H9 (cell line): Measurements from ENCODE around the gene TRAPPC14. TPM values are rescaled to one million over a fixed set of nuclear protein-coding genes. Genes with fewer than 3 reads are reported as not detected.
A peak's percentile ranks its signal among the peaks of the same experiment; 100 is the strongest.

Source experiments
- DNase-seq: peaks from one replicate; pipeline ENCODE4 v3.0.0-alpha.2; 2017
- H2AFZ ChIP-seq: one replicate; pipeline ENCODE4 v1.6.1; 2013; ENCODE audit warnings: mild to moderate bottlenecking, low read length, control low read depth, moderate library complexity
- H2AK5ac ChIP-seq: 2 replicates; pipeline ENCODE4 v1.6.1; 2013; ENCODE audit warnings: low read length, control low read depth, mixed read lengths; ENCODE audit not compliant: insufficient read length
- H2BK120ac ChIP-seq: one replicate; pipeline ENCODE4 v1.6.1; 2013; ENCODE audit warnings: low read depth, mild to moderate bottlenecking, low read length, control low read depth, inconsistent platforms; ENCODE audit not compliant: poor library complexity, severe bottlenecking
- H2BK12ac ChIP-seq: 2 replicates; pipeline ENCODE4 v1.6.1; 2013; ENCODE audit warnings: low read length, control low read depth, mixed read lengths, low read depth; ENCODE audit not compliant: insufficient read length
- H2BK15ac ChIP-seq: 2 replicates; pipeline ENCODE4 v1.6.1; 2013; ENCODE audit warnings: low read depth, low read length, control low read depth
- H2BK20ac ChIP-seq: one replicate; pipeline ENCODE4 v1.6.1; 2013; ENCODE audit warnings: low read depth, mild to moderate bottlenecking, low read length, control low read depth, inconsistent platforms; ENCODE audit not compliant: poor library complexity, severe bottlenecking
- H2BK5ac ChIP-seq: 2 replicates; pipeline ENCODE4 v1.6.1; 2013; ENCODE audit warnings: low read length, control low read depth, mixed read lengths; ENCODE audit not compliant: insufficient read length
- H3K14ac ChIP-seq: 2 replicates; pipeline ENCODE4 v1.6.1; 2013; ENCODE audit warnings: low read length, control low read depth; ENCODE audit not compliant: insufficient read depth
- H3K18ac ChIP-seq: 2 replicates; pipeline ENCODE4 v1.6.1; 2013; ENCODE audit warnings: low read depth, mild to moderate bottlenecking, mixed read lengths, low read length, control low read depth; ENCODE audit not compliant: insufficient read length
- H3K23ac ChIP-seq: 2 replicates; pipeline ENCODE4 v1.6.1; 2013; ENCODE audit warnings: low read length, control low read depth, mixed read lengths, low read depth; ENCODE audit not compliant: insufficient read length
- H3K23me2 ChIP-seq: 2 replicates; pipeline ENCODE4 v1.6.1; 2013; ENCODE audit warnings: low read depth, mild to moderate bottlenecking, mixed read lengths, low read length, control low read depth; ENCODE audit not compliant: insufficient read length, poor library complexity, severe bottlenecking
- H3K27ac ChIP-seq: 2 replicates; pipeline ENCODE4 v1.5.1; 2013; ENCODE audit warnings: low read length, control low read depth, mixed read lengths, low read depth; ENCODE audit not compliant: insufficient read length
- H3K27me3 ChIP-seq: 2 replicates; pipeline ENCODE4 v1.6.1; 2013; ENCODE audit warnings: low read length, control low read depth, inconsistent platforms; ENCODE audit not compliant: insufficient read depth
- H3K4ac ChIP-seq: 2 replicates; pipeline ENCODE4 v1.6.1; 2013; ENCODE audit warnings: low read depth, mild to moderate bottlenecking, control low read depth, inconsistent platforms, low read length, moderate library complexity
- H3K4me1 ChIP-seq: 2 replicates; pipeline ENCODE4 v1.6.1; 2013; ENCODE audit warnings: low read length, control low read depth, inconsistent platforms; ENCODE audit not compliant: insufficient read depth
- H3K4me2 ChIP-seq: 2 replicates; pipeline ENCODE4 v1.6.1; 2013; ENCODE audit warnings: low read length, control low read depth, mixed read lengths; ENCODE audit not compliant: insufficient read length, insufficient read depth
- H3K56ac ChIP-seq: 2 replicates; pipeline ENCODE4 v1.6.1; 2013; ENCODE audit warnings: low read depth, mild to moderate bottlenecking, mixed read lengths, low read length, control low read depth; ENCODE audit not compliant: insufficient read length
- H3K79me1 ChIP-seq: 2 replicates; pipeline ENCODE4 v1.6.1; 2013; ENCODE audit warnings: low read depth, mild to moderate bottlenecking, moderate library complexity, low read length, control low read depth, inconsistent platforms; ENCODE audit not compliant: insufficient read depth, poor library complexity, severe bottlenecking
- H3K79me2 ChIP-seq: 2 replicates; pipeline ENCODE4 v1.6.1; 2013; ENCODE audit warnings: low read length, control low read depth, inconsistent platforms; ENCODE audit not compliant: insufficient read depth
- H3K9ac ChIP-seq: 2 replicates; pipeline ENCODE4 v1.6.1; 2013; ENCODE audit warnings: low read length, control low read depth, mixed read lengths; ENCODE audit not compliant: insufficient read length; ENCODE audit errors: extremely low read depth
- H3K9me3 ChIP-seq: one replicate; pipeline ENCODE4 v1.6.1; 2013; ENCODE audit warnings: low read depth, low read length, inconsistent platforms; ENCODE audit not compliant: control insufficient read depth
- H3T11ph ChIP-seq: one replicate; pipeline ENCODE4 v1.6.1; 2013; ENCODE audit warnings: mild to moderate bottlenecking, low read length, control low read depth, inconsistent platforms
- H4K20me1 ChIP-seq: one replicate; pipeline ENCODE4 v1.6.1; 2013; ENCODE audit not compliant: control insufficient read depth, insufficient read length, insufficient read depth
- H4K5ac ChIP-seq: 2 replicates; pipeline ENCODE4 v1.6.1; 2013; ENCODE audit warnings: low read depth, mild to moderate bottlenecking, mixed read lengths, low read length, control low read depth; ENCODE audit not compliant: insufficient read length
- H4K8ac ChIP-seq: replicated peaks from 2 replicates; pipeline ENCODE4 v1.6.1; 2013; ENCODE audit warnings: low read length, control low read depth, mixed read lengths, low read depth; ENCODE audit not compliant: insufficient read length
- H4K91ac ChIP-seq: 2 replicates; pipeline ENCODE4 v1.6.1; 2013; ENCODE audit warnings: low read depth, mild to moderate bottlenecking, moderate library complexity, mixed read lengths, low read length, control low read depth; ENCODE audit not compliant: insufficient read length
- H3K27ac Mint-ChIP-seq, 3 experiments: 2 replicates in 2 of 3; 3 replicates in 1 of 3; pipeline ENCODE4 v1.8.0; 2020 to 2021; ENCODE audit warnings: mixed read lengths in 3 of 3, mild to moderate bottlenecking in 1 of 3, moderate library complexity in 1 of 3
- H3K27me3 Mint-ChIP-seq: 2 replicates; pipeline ENCODE4 v1.8.0; 2021; ENCODE audit warnings: low read depth, mild to moderate bottlenecking, moderate library complexity, mixed read lengths
- H3K36me3 Mint-ChIP-seq, 3 experiments: 2 replicates in 2 of 3; 3 replicates in 1 of 3; pipeline ENCODE4 v1.8.0; 2020 to 2021; ENCODE audit warnings: low read depth in 3 of 3, mixed read lengths in 3 of 3; ENCODE audit not compliant: insufficient read depth in 1 of 3
- H3K4me1 Mint-ChIP-seq, 2 experiments: 2 replicates each; pipeline ENCODE4 v1.8.0; 2020; ENCODE audit warnings: mixed read lengths in 2 of 2
- H3K4me3 Mint-ChIP-seq, 2 experiments: 2 replicates in 1 of 2; 3 replicates in 1 of 2; pipeline ENCODE4 v1.8.0; 2020 to 2021; ENCODE audit warnings: mild to moderate bottlenecking in 2 of 2, mixed read lengths in 2 of 2, moderate library complexity in 1 of 2
- H3K9me3 Mint-ChIP-seq, 2 experiments: 2 replicates in 1 of 2; 3 replicates in 1 of 2; pipeline ENCODE4 v1.8.0; 2020; ENCODE audit warnings: mild to moderate bottlenecking in 2 of 2, mixed read lengths in 2 of 2, moderate library complexity in 1 of 2
- CTCF ChIP-seq: fragments of 200-600 bp; sonication (generic); conservative IDR thresholded peaks from 3 replicates; pipeline ENCODE4 v1.8.0; 2021; ENCODE audit warnings: antibody characterized with exemption, mild to moderate bottlenecking
- WGBS: extraction: QIAGEN DNeasy Blood & Tissue Kit; methylation state at CpG from one replicate; pipeline ENCODE4 v1.1.7; 2013; ENCODE audit warnings: missing lambda C conversion rate, low lambda C conversion rate, mixed read lengths; ENCODE audit not compliant: insufficient read length; ENCODE audit errors: extremely low coverage; 5-methylcytosine and 5-hydroxymethylcytosine counted together
- total RNA-seq: library from RNA; stranded (reverse); gene quantifications from 2 replicates; pipeline ENCODE4 v1.2.1, GENCODE V29; 2021

TRAPPC14 gene
- total RNA-seq, 1 experiment from 2014 or later: 32.8 TPM

- Histone ChIP-seq H3K27me3 (no peaks in the 10 kb centered on the region; the same call in 1 of the 2 replicates), H4K20me1 (no peaks in the 10 kb centered on the region), H3K4ac (no peak overlapping the region), H4K5ac (no peak overlapping the region), H2BK120ac (no peak overlapping the region), H4K8ac (no peak overlapping the region), H3K14ac (no peak overlapping the region), H3K9ac (no peak overlapping the region), H3K9me3 (no peaks in the 10 kb centered on the region), H2BK5ac (no peak overlapping the region), H2AK5ac (no peak overlapping the region), H3T11ph (no peak overlapping the region), H3K56ac (no peak overlapping the region), H2AFZ (no peak overlapping the region), H2BK12ac (no peak overlapping the region), H3K18ac (no peak overlapping the region), H3K27ac (no peak overlapping the region), H2BK15ac (no peak overlapping the region), H3K79me2 (no peaks in the 10 kb centered on the region), H2BK20ac (no peak overlapping the region), H3K23ac (no peak overlapping the region), H4K91ac (no peak overlapping the region), H3K79me1 (no peaks in the 10 kb centered on the region), H3K4me1 (peaks cover 7% of the 10 kb centered on the region), H3K4me2 (no peak overlapping the region), H3K23me2 (peaks cover 7% of the 10 kb centered on the region)
- no peak overlapping the region; a peak in 1 of 5 replicates for H3K4me3 Mint-ChIP-seq
- H3K9me3 Mint-ChIP-seq: no peaks in the 10 kb centered on the region; a peak in 1 of 5 replicates
- peak; percentile 55 for DNase-seq
- peaks cover 22 to 32% of the 10 kb centered on the region in 2 experiments for H3K4me1 Mint-ChIP-seq
- TF ChIP-seq CTCF: no peak
- no peak overlapping the region for H3K27ac Mint-ChIP-seq
- peaks cover 23% of the 10 kb centered on the region for H3K27me3 Mint-ChIP-seq
- H3K36me3 Mint-ChIP-seq: no peaks in the 10 kb centered on the region; a peak in 1 of 7 replicates
- WGBS: no CpG with 5 or more reads among the region's 6 CpGs
These were observed 4.5 kb upstream of the TRAPPC14 start for GRCh38 chr7:100163006-100163531.
